ENCODE data around the gene LARP4B. TPM values are rescaled to one million over a fixed set of nuclear protein-coding genes. Genes with fewer than 3 reads are reported as not detected.

LARP4B gene
- total RNA-seq, 1 experiment from 2014 or later, result 24.3 TPM

DNA sequence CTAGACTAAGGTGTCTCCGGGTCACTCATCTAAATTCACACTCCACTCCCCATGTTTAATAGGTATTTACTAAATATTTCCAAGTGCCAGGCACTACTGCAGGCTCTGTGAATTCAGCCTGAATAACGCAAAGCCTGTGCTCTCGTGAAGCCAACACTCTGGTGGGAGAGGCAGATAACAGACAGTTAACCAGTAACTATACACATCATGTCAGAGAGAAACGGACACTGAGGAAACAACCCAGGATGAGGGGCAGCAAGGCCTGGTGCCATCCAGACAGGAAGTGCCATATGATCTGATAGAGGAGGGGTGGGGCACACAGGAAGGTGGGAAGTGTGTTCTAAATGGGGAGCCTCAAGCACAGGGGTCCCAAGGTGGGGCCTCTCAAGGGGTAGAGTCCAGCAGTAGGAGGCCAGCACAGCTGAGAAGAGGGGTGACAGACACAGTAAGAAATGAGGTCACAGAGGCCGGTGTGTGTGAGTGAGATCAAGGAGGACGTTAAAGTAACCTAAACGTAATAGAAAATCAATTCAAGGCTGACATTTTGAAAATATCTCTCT is 85.3 kb downstream of the LARP4B start:
- no peak for DNase-seq (ENCODE audit: low spot score)
- in situ Hi-C loops (cut with HindIII; ENCODE audit: low sequenced_read_pairs), result loop anchor here (10.0 kb wide), 1 partner anchor 139 kb away; the partner anchor contains the start of gene GTPBP4

DNA sequence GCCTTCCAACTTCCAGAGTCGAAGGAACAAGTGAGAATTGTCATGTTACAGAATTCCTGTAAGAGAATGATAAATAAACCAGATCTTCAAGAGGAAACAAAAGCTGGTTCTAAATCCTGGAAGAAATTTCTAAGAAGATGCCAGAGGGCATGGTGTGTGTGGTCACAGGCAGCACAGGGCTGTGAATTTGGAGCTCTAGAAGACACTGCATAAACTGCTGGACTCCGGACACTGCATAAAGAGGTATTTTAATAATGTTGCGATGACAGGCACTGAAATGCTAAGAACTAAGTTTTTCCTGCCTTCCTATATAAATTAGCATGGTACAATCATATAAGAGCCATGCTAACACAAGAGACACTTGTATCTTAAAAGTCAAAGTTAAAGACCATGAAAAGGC is 86.0 kb downstream of the LARP4B start:
- no peak for DNase-seq (ENCODE audit: low spot score)
- in situ Hi-C loops (cut with HindIII; ENCODE audit: low sequenced_read_pairs), result loop anchor here (10.0 kb wide), 1 partner anchor 139 kb away; the partner anchor contains the start of gene GTPBP4

DNA sequence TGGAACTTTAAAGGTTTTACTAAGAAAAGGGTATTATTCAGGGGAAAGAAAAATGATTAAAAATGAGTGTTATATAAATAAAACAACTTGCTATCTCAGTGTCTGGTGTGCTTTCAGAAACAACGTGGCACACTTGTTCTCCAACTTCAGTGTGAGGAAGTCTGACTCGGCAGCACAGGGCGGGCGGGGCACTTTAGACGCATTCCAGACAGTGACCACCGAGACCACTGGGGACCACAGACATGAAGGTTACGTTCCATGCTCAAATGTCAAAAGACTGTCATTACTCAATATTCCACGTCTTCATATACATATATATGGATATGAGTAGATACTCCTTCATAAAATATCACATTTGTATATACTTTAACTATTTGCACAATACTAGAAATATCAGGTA is 87.0 kb downstream of the LARP4B start:
- in situ Hi-C loops (cut with HindIII; ENCODE audit: low sequenced_read_pairs), result loop anchor here (10.0 kb wide), 1 partner anchor 140 kb away; the partner anchor contains the start of gene GTPBP4
- no peak for DNase-seq (ENCODE audit: low spot score)

DNA sequence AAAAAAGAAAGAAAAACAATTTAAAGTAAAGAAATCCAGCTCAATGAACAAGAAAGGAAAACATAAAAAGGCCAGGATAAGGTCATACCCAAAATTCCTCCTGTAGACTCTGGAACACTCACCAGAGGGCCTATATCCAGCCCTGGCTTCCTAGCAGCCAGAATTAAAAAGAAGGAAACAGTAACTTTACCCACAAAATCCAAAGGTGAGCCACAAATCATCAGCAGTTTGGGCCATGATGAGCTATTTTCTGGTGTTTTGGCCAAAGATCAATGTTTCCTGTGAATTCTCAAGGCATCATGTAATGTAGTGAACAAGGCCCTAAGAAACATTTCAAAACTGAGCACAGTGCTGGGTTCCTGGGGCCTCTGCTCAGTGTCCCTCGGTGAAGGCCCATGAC is 87.8 kb downstream of the LARP4B start:
- in situ Hi-C loops (cut with HindIII; ENCODE audit: low sequenced_read_pairs), result loop anchor here (10.0 kb wide), 1 partner anchor 141 kb away; the partner anchor contains the start of gene GTPBP4
- DNase-seq (ENCODE audit: low spot score), result no peak

DNA sequence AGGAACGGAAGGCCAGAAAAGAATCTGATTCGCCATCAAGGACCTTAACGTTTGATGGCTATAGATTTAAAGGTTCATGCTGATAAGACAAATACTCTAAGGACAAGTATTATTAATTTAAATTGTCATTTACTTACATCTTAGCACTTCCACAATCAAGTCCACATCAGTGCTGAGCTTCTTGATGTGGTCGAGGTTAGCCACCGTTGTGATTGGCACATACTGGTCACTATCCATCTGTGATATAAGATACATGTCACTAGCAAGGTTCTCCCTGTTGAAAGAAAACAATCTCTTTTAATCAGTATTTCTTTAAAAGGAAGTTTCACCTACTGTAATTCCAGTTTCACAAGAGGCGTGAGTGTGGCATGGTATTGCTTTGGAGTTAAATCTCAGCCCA is 88.7 kb downstream of the LARP4B start:
- no peak for DNase-seq (ENCODE audit: low spot score)
- in situ Hi-C loops (cut with HindIII; ENCODE audit: low sequenced_read_pairs), result loop anchor here (10.0 kb wide), 1 partner anchor 142 kb away; the partner anchor contains the start of gene GTPBP4

DNA sequence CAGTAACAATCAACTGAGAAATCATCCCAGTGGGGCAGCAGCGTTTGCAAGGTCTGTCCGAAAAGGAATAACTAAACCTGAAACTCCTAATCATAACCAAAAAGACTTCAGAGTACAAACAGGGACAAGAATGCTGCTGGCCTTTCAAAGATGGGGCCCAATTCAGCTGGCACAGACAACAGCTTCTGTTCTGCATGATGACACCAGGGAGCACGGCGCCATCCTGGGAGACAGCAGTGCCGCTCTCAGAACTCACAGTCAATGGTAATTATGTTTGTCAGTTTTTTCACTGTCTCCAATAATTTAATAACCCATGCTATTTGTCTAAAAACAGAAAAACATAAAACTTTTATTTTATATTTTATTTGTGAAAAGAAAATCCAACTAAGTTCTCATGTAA is 90.0 kb downstream of the LARP4B start:
- in situ Hi-C loops (cut with HindIII; ENCODE audit: low sequenced_read_pairs), result loop anchor here (10.0 kb wide), 1 partner anchor 143 kb away; the partner anchor contains the start of gene GTPBP4
- DNase-seq (ENCODE audit: low spot score), result peak; percentile 60

DNA sequence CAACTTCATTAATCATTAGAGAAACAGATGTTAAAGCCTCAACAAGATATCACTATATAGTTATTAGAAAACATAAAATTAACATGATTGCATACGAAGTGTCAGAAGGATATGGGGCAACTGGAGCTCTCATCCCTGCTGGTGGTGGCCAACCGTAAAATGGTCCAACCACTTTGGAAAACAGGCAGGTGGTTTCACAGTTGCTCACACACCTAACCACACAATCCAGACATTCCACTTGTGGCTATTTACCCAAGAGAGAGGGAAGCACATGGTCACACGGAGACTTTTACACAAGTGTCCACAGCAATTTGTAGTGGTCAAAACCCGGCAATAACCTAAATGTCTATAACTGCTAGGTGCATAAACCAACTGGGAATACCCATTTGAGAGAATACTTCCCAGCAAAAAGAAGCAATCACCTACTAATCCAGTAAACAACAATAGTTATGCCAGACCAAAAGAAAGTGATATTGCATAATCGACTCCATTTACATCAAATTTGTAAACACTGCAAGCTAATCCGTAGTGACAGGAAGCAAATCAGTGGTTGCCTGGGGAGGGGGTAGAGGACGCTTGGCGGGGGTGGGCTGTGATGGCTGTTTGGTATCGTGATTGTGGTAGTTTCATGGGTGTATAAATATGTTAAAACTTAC is 91.8 kb downstream of the LARP4B start:
- no peak for DNase-seq (ENCODE audit: low spot score)
- in situ Hi-C loops (cut with HindIII; ENCODE audit: low sequenced_read_pairs), result loop anchor here (10.0 kb wide), 1 partner anchor 145 kb away; the partner anchor contains the start of gene GTPBP4

DNA sequence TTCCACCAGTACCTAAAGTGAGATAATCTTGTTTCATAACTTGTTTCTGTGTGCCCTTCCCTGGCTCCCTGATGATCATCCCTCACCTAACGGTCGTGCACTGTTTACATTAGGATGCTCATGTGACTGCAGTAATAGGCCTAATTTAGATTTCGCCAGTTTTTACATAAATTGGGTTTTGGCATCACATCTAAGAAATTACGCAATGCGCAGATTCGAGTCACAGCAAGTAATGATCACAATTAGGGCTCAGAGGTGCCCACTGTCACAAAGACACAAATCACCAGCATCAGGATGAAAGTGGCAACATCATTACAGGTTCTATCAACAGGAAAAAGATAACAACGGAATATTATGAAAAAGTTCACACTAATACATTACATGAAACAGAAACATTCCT is 94.7 kb downstream of the LARP4B start:
- DNase-seq (ENCODE audit: low spot score), result no peak
- in situ Hi-C loops (cut with HindIII; ENCODE audit: low sequenced_read_pairs), result no loop called here

DNA sequence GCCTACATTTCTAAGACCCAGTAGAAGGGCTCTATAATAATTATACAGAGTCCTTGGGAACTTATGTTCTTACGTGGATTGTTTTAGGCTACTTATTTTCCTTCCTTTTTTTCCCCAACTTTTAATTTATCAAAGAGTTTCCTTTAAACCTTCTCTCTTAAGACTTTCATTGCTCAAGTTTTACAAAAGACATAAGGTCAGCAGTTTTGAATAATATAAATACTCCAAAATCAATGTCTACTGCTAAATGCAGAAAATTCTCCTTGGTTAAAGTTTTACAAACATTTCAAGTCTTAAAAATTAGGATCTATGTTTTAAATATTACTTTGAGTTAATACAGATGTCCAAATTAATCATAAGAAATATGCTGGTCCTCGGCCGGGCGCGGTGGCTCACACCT is 97.0 kb downstream of the LARP4B start:
- no peak for DNase-seq (ENCODE audit: low spot score)
- in situ Hi-C loops (cut with HindIII; ENCODE audit: low sequenced_read_pairs), result no loop called here

DNA sequence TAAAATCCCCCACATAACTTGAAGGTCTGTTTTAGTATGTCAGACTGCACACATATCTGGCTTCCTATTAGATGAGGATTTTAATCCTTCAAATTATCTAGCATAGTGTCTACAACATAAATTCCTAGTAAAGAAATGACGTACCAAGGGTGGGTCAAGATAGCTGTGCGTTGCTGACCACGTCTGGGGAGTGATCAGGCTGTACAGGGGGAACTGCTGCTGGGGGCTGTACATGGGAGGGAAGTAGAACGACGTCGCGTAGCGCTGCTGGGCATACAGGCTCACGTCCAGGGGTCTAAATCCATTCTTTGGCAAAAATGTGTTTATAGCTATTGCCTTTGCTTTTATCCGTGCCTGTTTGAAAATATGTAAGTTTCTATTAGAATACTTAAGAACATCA is 102.3 kb downstream of the LARP4B start:
- no peak for DNase-seq (ENCODE audit: low spot score)
- in situ Hi-C loops (cut with HindIII; ENCODE audit: low sequenced_read_pairs), result no loop called here

DNA sequence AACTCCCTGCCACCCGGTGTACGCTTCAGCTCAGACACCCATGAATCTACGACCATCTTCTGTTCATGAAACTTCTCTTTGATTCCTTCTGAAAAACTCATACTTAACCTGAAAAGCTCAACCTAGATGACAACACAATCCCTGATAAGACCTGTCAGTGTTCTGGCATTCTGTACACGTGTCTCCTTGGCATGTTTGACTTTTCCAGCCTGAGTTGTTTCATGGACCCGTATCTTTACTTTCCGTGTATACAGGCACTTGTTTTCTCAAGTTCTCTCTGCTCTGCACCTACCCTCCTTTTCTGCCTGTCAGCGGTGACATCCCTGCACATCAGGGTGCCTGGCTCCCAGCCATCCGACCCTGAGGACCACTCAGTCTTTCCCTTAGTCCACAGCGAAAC is 103.3 kb downstream of the LARP4B start:
- DNase-seq (ENCODE audit: low spot score), result no peak
- in situ Hi-C loops (cut with HindIII; ENCODE audit: low sequenced_read_pairs), result no loop called here

DNA sequence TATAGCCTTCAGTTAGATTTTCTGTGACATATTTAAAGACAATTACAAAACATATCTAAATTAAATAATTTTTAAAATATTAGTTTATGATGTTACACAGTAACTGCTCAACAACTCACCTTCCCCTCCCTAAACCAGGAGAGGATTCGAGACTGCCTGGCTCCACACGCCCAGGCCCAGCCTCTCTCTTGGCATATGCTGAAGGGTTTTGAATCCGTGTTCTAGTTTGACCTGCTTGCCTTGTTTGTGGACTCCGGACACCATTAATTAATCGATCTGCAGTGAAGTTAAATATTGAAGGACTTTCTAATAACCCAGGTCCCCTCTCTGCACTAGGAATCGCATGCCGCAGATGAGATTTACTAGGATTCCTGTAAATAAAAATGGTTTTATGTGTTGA is 106.6 kb downstream of the LARP4B start:
- no peak for DNase-seq (ENCODE audit: low spot score)
- in situ Hi-C loops (cut with HindIII; ENCODE audit: low sequenced_read_pairs), result no loop called here

DNA sequence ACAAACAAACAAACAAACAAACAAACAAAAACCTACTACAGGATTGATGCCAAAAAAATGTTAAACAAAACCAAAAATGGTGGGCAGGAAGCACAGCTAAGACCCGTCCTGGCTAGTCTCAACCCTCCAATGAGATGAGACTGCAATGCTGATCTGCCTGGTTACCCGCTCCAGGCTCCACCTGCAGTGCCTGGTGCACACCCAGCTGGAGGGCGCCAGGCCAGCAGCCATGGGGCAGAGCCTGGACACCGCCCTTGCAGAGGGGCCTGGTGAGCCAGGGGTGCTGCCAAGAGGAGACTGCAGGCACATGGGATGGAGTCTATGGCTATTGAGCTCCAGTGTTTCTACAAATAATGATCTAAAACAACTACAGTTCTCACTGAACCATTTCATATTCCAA is 107.0 kb downstream of the LARP4B start:
- DNase-seq (ENCODE audit: low spot score), result peak; percentile 14
- in situ Hi-C loops (cut with HindIII; ENCODE audit: low sequenced_read_pairs), result no loop called here

DNA sequence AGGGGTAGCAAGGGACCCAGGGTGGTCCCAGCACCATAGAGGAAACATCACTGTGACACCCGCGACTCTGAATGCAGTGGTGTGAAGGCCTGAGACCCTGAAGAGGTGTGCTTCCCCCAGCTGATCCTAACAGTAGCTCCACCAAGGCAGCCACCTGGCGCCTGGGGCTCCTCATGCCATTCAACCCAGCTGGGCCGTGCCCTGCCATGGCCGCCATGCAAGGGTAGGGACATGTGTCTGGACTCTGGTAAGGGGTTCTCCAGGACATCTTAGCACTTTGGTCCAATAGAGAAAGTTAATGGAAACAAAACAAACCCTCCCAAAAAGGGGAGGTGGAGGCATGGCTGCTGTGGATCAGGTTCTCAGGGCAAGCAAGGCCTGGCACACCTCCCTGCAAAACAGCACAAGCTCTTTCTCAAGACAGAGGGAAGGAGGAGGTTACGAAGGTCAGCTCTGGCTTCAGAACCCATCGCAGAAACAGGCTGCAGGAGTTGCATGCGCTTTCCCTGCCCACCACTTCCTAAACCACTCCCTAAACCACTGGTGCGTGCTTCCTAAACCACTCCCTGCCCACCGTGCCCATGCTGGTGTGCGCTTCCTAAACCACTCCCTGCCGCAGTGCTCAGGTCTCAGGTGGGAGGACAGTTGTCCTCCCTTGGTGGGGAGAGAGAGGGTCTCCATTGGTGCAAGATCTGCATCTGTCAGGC is 108.7 kb downstream of the LARP4B start:
- DNase-seq (ENCODE audit: low spot score), result no peak
- in situ Hi-C loops (cut with HindIII; ENCODE audit: low sequenced_read_pairs), result no loop called here

DNA sequence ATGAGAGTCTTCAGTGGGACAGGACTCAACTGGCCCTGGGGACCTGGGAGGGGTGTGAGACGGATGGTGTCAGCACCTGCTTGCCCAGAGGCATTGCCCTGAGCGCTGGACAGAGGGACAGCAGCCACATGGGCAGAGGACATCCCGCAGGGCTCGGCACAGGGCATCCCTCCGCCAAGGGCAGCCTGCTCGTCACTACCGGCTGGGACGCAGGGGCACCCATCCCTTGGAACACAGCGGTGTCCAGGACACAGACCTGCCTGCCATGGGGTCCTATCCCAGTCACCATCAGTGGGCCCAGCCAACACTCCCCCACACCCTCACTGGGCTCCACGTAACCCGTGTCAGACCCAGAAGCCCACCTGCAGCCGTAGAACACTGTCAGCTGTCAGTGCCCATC is 109.3 kb downstream of the LARP4B start:
- no peak for DNase-seq (ENCODE audit: low spot score)
- in situ Hi-C loops (cut with HindIII; ENCODE audit: low sequenced_read_pairs), result no loop called here

DNA sequence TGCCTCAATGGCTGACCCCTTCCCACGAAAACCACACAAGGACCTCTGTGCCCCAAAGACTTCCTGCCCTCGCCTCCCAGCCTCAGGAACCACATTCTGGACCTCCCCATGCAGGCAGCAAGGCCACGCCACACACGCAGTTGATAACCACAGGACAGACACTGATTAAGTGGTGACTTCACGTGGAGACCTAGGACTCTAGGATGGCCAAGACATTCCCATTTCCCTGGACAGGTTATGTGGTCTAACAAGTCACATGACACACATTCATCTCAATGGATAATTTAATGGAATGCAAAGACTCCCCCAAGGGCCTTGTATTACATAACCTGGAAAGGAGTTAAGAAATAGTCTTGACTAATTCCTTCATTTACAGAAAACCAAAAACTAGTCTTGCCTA is 110.2 kb downstream of the LARP4B start:
- in situ Hi-C loops (cut with HindIII; ENCODE audit: low sequenced_read_pairs), result no loop called here
- no peak for DNase-seq (ENCODE audit: low spot score)

DNA sequence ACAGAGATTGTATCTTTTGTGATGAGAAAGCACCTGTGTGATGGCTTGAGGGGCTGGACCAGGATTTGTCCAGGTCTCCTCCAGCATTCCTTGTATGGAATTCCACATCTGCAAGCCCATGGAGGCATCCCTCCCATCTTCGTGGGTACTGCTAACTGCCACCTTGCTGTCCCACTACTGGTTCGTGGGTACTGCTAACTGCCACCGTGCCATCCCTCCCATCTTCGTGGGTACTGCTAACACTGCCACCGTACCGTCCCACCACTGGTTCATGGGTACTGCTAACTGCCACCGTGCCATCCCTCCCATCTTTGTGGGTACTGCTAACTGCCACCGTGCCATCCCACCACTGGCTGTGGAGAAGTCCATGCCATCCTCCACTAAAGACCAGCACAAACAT is 111.7 kb downstream of the LARP4B start:
- no peak for DNase-seq (ENCODE audit: low spot score)
- in situ Hi-C loops (cut with HindIII; ENCODE audit: low sequenced_read_pairs), result no loop called here

DNA sequence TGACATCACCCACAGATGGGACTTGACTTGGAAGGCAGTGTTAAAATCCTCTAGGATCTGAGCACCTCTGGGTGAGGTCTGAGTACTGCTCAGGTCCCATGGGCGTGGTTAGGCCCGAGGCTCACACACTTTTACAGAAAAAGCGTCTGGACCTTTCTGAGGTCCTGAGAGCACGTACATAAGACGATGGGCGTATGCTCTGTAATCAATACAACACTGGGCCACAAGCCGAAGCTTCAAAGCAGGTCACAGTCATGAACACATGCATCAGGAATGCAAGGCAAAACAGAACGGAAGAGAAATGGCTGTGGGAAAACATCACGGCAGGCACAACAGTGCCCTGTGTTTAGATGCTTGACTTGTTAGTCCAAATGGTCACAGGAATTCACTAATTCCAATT is 112.2 kb downstream of the LARP4B start:
- in situ Hi-C loops (cut with HindIII; ENCODE audit: low sequenced_read_pairs), result no loop called here

DNA sequence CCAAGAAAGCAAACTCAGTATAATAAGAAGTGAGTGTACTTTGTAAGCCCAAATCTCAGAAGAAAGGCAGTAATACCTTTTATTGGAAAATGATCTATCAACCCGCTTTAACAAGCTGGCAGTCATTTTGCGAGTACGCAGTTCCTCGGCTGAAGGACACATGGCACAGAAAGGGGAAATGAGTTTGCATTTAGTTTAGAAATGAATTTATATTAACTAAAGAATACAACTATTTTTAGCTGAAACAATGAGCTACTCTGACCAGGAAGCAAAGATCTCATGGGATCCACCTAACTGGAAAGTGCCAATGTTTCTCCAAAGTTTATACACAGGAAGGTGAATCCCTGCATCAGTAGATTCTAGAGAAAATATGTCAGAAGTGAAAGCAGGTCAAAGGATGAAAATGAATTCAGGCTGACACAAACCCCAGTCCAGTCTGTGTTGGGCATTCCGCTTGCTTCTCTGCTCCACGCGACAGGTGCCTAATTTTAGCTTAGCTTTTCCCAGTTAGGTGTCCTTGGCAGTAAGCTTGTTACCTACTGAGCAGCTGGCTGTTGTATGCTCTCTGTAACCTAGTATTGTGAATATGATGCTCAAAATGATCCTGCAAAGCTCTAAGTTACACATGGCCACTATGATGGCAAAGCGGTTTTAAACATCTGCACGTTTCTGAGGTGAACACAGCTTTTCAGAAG is 112.8 kb downstream of the LARP4B start:
- DNase-seq (ENCODE audit: low spot score), result peak; percentile 91
- in situ Hi-C loops (cut with HindIII; ENCODE audit: low sequenced_read_pairs), result no loop called here

More for the DNA sequence above, 112.2 kb downstream of the LARP4B start:
- DNase-seq (ENCODE audit: low spot score), result no peak

DNA sequence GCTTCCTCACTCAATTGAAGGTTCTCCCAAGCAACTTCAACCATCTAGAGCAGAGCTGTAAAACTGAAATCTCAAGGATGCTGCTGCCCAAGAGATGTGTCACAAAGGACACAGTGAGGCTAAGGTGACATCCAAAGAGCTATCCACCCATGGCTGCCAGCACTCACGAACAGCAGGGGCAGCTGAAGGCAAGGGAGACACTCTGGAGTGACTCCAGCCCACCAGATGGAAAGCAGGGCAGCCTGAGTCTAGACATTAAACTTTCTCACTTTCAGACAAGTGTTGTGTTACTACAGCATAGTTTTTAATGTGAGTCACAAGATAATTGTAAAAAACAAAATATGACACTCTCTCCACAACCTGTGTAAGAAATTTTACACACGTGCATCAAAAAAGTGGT is 113.5 kb downstream of the LARP4B start:
- peak; percentile 48 for DNase-seq (ENCODE audit: low spot score)
- in situ Hi-C loops (cut with HindIII; ENCODE audit: low sequenced_read_pairs), result no loop called here

Measured in G401 (cell line).